Brain microvascular endothelial cell (primary cell): ENCODE data around the gene ADAMTSL1.

Source experiments
- DNase-seq: peaks from one replicate; pipeline ENCODE4 v3.0.0-alpha.2; 2020
- H3K27ac ChIP-seq: fragments of 250-450 bp; sonication (Bioruptor Pico); 2 replicates; pipeline ENCODE4 v1.5.1; 2020; ENCODE audit warnings: mild to moderate bottlenecking, moderate library complexity
- H3K27me3 ChIP-seq: fragments of 250-450 bp; sonication (Bioruptor Pico); replicated peaks from 2 replicates; pipeline ENCODE4 v1.5.1; 2020; ENCODE audit warnings: mild to moderate bottlenecking
- H3K36me3 ChIP-seq: fragments of 250-450 bp; sonication (Bioruptor Pico); replicated peaks from 2 replicates; pipeline ENCODE4 v1.5.1; 2020; ENCODE audit warnings: mild to moderate bottlenecking
- H3K4me3 ChIP-seq: 2 replicates; pipeline ENCODE4 v1.5.1; 2011; ENCODE audit warnings: low read depth, mild to moderate bottlenecking, control low read depth, low read length, moderate library complexity
- in situ Hi-C: cut with HindIII; loops from 2 replicates; pipeline ENCODE4 v1.10.0; 2017; ENCODE audit warnings: low sequenced_read_pairs, low pct_ligation_motif_present
- TF ChIP-seq, protein P1 (sequence below): IDR thresholded peaks from 2 replicates; pipeline ENCODE4 v1.5.1; 2011; ENCODE audit warnings: low read depth, mild to moderate bottlenecking, moderate library complexity, low read length, control low read depth, inconsistent platforms; ENCODE audit errors: missing control alignments

Gene ADAMTSL1

DNA sequence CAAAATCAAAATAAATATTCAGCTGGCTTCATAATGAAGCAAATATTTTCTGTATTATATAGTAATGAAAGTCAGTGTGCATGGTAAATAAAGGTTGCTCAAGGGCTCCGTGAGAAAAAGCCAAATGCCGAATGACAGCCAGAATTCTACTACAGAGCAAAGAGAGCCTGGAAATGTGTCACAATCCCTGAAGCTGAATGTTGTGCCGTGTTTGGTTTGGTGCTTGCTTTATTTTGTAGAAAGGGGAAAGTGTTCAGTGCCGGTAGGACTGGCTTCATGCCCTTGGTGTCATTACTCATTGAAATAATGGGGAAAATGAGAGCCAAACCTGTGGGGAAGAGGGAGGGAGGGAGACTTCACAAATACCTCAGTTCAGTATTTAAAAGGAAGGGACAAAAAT lies 26.8 kb upstream of the ADAMTSL1 start:
- Histone ChIP-seq H3K4me3 (no peak overlapping the region), H3K36me3 (no peaks in the 10 kb centered on the region), H3K27ac (no peak overlapping the region), H3K27me3 (no peaks in the 10 kb centered on the region)
- DNase-seq: no peak
- TF ChIP-seq, protein P1, sequence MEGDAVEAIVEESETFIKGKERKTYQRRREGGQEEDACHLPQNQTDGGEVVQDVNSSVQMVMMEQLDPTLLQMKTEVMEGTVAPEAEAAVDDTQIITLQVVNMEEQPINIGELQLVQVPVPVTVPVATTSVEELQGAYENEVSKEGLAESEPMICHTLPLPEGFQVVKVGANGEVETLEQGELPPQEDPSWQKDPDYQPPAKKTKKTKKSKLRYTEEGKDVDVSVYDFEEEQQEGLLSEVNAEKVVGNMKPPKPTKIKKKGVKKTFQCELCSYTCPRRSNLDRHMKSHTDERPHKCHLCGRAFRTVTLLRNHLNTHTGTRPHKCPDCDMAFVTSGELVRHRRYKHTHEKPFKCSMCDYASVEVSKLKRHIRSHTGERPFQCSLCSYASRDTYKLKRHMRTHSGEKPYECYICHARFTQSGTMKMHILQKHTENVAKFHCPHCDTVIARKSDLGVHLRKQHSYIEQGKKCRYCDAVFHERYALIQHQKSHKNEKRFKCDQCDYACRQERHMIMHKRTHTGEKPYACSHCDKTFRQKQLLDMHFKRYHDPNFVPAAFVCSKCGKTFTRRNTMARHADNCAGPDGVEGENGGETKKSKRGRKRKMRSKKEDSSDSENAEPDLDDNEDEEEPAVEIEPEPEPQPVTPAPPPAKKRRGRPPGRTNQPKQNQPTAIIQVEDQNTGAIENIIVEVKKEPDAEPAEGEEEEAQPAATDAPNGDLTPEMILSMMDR: no peak
- in situ Hi-C loops: loop anchor here (25.0 kb wide), 1 partner anchor 185 kb away; no protein-coding TSS in a partner anchor

DNA sequence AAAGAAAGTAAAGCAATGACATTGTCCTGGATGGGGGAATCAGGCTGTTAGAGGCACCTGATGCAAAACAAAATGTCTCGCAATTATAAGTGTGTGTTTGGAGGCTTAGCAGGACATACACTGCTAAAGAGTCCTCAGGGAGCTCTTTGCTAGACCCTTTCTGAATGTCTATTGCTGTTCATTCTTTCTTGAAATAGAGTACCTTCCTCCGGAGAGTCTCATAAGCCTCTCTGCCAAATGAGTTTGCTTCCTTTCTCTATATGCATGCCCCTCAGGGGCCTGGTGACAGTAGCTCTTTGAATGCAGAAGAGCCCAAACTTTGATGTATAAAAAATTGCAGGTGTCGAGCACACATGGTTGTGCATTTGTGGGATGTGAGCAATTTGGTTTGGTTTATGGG lies 26.4 kb upstream of the ADAMTSL1 start:
- in situ Hi-C loops: loop anchor here (25.0 kb wide), 1 partner anchor 185 kb away; no protein-coding TSS in a partner anchor
- no peaks in the 10 kb centered on the region for H3K36me3 ChIP-seq
- TF ChIP-seq, protein P1: no peak
- no peak overlapping the region for H3K27ac ChIP-seq
- DNase-seq: no peak
- no peaks in the 10 kb centered on the region for H3K27me3 ChIP-seq
- no peak overlapping the region for H3K4me3 ChIP-seq

DNA sequence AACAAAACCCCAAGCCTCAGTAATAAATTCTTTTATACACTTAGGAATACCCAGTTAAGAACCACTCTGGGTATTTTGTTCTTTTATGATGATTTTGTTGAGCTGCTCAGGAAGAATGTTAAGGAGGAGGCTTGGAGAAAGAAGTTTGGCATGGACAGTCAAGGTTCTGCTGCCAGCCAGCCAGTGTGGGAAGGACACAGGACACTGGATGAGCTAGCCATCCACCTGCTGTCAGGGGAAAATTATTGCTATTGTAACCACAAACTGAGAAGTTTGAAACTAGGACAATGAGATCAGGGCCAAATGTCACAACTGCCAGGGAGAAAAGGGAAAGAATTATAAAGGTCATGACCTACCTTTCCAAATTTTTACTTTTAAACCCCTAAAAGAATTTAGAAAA lies 25.9 kb upstream of the ADAMTSL1 start:
- in situ Hi-C loops: loop anchor here (25.0 kb wide), 1 partner anchor 186 kb away; no protein-coding TSS in a partner anchor
- Histone ChIP-seq H3K4me3 (no peak overlapping the region), H3K27me3 (no peaks in the 10 kb centered on the region), H3K27ac (no peak overlapping the region), H3K36me3 (no peaks in the 10 kb centered on the region)
- TF ChIP-seq, protein P1: no peak
- DNase-seq: no peak

DNA sequence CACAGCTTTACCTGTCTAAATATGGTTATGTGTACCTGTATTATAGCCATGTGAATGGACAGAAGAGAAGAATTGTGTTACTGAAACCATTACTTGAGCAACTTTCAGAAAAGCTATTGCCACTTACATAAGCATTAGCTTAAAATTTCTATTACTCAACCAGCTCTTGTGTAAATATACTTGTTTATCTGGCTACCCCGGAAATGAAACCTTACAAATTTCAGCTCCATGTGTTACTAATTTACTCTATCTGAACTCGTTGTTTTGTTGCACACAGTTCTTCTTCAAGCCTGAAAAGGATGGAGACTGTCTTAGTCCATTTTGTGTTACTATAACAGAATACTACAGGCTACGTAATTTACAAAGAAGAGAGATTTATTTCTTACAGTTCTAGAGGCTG lies 22.5 kb upstream of the ADAMTSL1 start:
- in situ Hi-C loops: loop anchor here (25.0 kb wide), 1 partner anchor 586 kb away; the partner anchor contains the start of genes RRAGA and SAXO1
- TF ChIP-seq, protein P1: no peak
- no peak for DNase-seq

DNA sequence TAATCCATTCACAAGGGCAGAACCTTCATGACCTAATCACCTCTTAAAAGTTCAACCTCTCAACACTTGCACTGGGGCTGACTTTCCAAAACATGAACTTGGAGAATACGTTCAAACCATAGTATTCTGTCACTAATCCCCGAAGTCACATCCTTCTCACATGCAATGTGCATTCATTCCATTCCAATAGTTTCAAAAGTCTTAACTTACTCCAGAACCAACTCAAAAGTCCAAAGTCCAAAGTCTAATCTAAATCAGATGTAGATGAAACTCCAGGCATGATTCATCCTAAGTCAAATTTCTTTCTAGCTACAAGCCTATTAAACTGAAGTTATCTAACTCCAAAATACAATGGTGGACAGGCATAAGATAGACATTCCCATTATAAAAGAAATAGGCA lies 21.7 kb upstream of the ADAMTSL1 start:
- no peak overlapping the region for H3K27ac ChIP-seq
- H3K4me3 ChIP-seq: no peak overlapping the region
- in situ Hi-C loops: loop anchor here (25.0 kb wide), 1 partner anchor 585 kb away; the partner anchor contains the start of genes RRAGA and SAXO1
- no peaks in the 10 kb centered on the region for H3K27me3 ChIP-seq
- TF ChIP-seq, protein P1: no peak
- no peaks in the 10 kb centered on the region for H3K36me3 ChIP-seq
- no peak for DNase-seq

More for the DNA sequence above, 22.5 kb upstream of the ADAMTSL1 start:
- H3K27me3 ChIP-seq: no peaks in the 10 kb centered on the region
- no peaks in the 10 kb centered on the region for H3K36me3 ChIP-seq
- H3K27ac ChIP-seq: no peak overlapping the region
- no peak overlapping the region for H3K4me3 ChIP-seq
